OCI-LY3 (cell line): ENCODE data around the gene CDRT15L2.
"Not testable (repeated sequence)": the region's sequence is repeated elsewhere in the genome, so short reads cannot be mapped to it uniquely, and the experiment has no call there.

Experiments used
- H2AFZ ChIP-seq: fragments of 200-600, 300-600 bp; shearing (Covaris generic); 2 replicates; pipeline ENCODE4 v1.6.0; 2014; ENCODE audit warnings: antibody characterized with exemption, low read depth, low read length
- H3K27ac ChIP-seq: fragments of 200-600, 300-600 bp; sonication (generic); 2 replicates; pipeline ENCODE4 v1.5.1; 2014; ENCODE audit warnings: mild to moderate bottlenecking, low read length, moderate library complexity, mixed read lengths
- H3K27me3 ChIP-seq: fragments of 200-600, 300-600 bp; sonication (generic); 2 replicates; pipeline ENCODE4 v1.6.1; 2014; ENCODE audit warnings: low read depth, low read length, mixed read lengths
- H3K36me3 ChIP-seq: fragments of 200-600, 300-600 bp; sonication (generic); replicated peaks from 2 replicates; pipeline ENCODE3; 2014; ENCODE audit warnings: low read depth, low read length, mixed read lengths
- H3K4me1 ChIP-seq: fragments of 300-600, 200-600 bp; sonication (generic); 2 replicates; pipeline ENCODE4 v1.6.1; 2014; ENCODE audit warnings: low read length, mixed read lengths
- H3K4me2 ChIP-seq: fragments of 200-600, 300-600 bp; sonication (generic); 2 replicates; pipeline ENCODE4 v1.6.1; 2014; ENCODE audit warnings: low read length, mixed read lengths
- H3K4me3 ChIP-seq: fragments of 300-600, 200-600 bp; sonication (generic); 2 replicates; pipeline ENCODE4 v1.5.1; 2014; ENCODE audit warnings: antibody characterized with exemption, mild to moderate bottlenecking, low read length, moderate library complexity
- H3K79me2 ChIP-seq: fragments of 300-600, 200-600 bp; shearing (Covaris generic); 2 replicates; pipeline ENCODE4 v1.6.1; 2014; ENCODE audit warnings: mild to moderate bottlenecking, low read length, mixed read lengths
- H3K9ac ChIP-seq: fragments of 300-600, 200-600 bp; shearing (Covaris generic); 2 replicates; pipeline ENCODE4 v1.6.0; 2014; ENCODE audit warnings: mild to moderate bottlenecking, low read length, moderate library complexity
- H3K9me3 ChIP-seq: fragments of 200-600, 300-600 bp; shearing (Covaris generic); 2 replicates; pipeline ENCODE4 v1.6.1; 2014; ENCODE audit warnings: low read length, mixed read lengths; ENCODE audit not compliant: insufficient read depth
- H4K20me1 ChIP-seq: fragments of 200-600, 300-600 bp; sonication (generic); 2 replicates; pipeline ENCODE4 v1.6.1; 2016; ENCODE audit warnings: low read length, mixed read lengths; ENCODE audit not compliant: insufficient read depth
- CTCF ChIP-seq: fragments of 200-600, 300-600 bp; sonication (generic); IDR thresholded peaks from 2 replicates; pipeline ENCODE4 v1.5.1; 2014; ENCODE audit warnings: antibody characterized with exemption, low read length, low read depth
- EZH2phosphoT487 ChIP-seq: fragments of 200-600 bp; shearing (Covaris generic); IDR thresholded peaks from 2 replicates; pipeline ENCODE4 v1.6.1; 2018; ENCODE audit warnings: antibody characterized with exemption, mixed run types, low read depth

The CDRT15L2 gene

DNA sequence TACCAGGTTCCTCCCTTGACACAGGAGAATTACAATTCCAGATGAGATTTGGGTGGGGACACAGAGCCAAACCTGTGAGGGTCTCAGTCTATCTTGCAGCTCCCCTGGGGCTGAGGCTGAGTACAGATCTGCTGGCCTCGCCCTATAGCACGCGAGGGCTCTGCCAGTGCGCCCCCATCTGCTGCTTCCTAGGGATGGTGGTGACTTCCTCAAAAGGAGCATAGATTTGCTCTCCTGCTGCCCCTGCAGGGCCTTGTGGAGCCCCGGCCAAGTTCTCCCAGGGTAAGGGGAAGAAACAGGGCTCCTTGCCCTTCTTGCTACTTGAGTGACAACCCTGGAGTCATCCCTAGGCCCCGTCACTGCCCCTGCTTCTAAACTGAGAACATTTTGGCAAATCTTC lies 26.6 kb upstream of the CDRT15L2 start:
- not testable (repeated sequence) for H2AFZ ChIP-seq, H3K9ac ChIP-seq, H3K4me1 ChIP-seq, H3K4me2 ChIP-seq, H3K4me3 ChIP-seq, H3K27ac ChIP-seq, H3K36me3 ChIP-seq, H3K27me3 ChIP-seq, H3K79me2 ChIP-seq, H3K9me3 ChIP-seq, H4K20me1 ChIP-seq

GRCh38 chr17:20554728-20555127 lies 24.8 kb upstream of the CDRT15L2 start:
- not testable (repeated sequence) for H4K20me1 ChIP-seq, H3K27me3 ChIP-seq, H2AFZ ChIP-seq, H3K4me2 ChIP-seq, H3K79me2 ChIP-seq, H3K36me3 ChIP-seq, H3K4me1 ChIP-seq, H3K27ac ChIP-seq, H3K9me3 ChIP-seq, H3K4me3 ChIP-seq, H3K9ac ChIP-seq

- H2AFZ ChIP-seq, H3K27ac ChIP-seq, H3K9ac ChIP-seq, H4K20me1 ChIP-seq, H3K4me2 ChIP-seq, H3K4me3 ChIP-seq, H3K4me1 ChIP-seq, H3K36me3 ChIP-seq, H3K27me3 ChIP-seq, H3K9me3 ChIP-seq, H3K79me2 ChIP-seq: not testable (repeated sequence)
Observed at GRCh38 chr17:20555135-20556010, 24.2 kb upstream of the CDRT15L2 start.

DNA sequence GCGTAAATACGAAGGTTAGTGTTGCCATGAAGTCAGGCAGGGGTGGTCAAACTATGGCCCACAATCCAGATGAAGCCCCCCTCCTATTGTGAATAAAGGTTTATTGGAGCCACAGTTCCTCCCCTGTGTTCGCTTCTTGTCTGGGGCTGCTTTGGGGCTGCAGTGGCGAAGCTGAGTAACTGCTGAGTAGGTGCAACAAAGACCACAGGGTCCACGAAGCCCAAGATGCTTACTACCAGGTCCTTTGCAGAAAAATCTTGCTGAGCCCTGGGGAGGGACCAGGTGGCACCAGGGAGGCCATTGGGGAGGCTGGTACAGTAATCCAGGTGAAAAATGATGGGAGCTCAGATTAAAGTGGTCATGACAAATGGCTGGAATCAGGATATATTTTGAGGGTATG lies 21.4 kb upstream of the CDRT15L2 start:
- not testable (repeated sequence) for H2AFZ ChIP-seq, H3K4me3 ChIP-seq, H3K27ac ChIP-seq, H3K36me3 ChIP-seq, H3K4me1 ChIP-seq, H3K9me3 ChIP-seq, H3K27me3 ChIP-seq, H3K9ac ChIP-seq, H4K20me1 ChIP-seq, H3K4me2 ChIP-seq, H3K79me2 ChIP-seq

- not testable (repeated sequence) for H3K36me3 ChIP-seq, H2AFZ ChIP-seq, H3K4me1 ChIP-seq, H3K79me2 ChIP-seq, H3K27me3 ChIP-seq, H4K20me1 ChIP-seq, H3K9ac ChIP-seq, H3K27ac ChIP-seq, H3K4me3 ChIP-seq, H3K4me2 ChIP-seq, H3K9me3 ChIP-seq
Observed at GRCh38 chr17:20559018-20559417, 20.5 kb upstream of the CDRT15L2 start.

DNA sequence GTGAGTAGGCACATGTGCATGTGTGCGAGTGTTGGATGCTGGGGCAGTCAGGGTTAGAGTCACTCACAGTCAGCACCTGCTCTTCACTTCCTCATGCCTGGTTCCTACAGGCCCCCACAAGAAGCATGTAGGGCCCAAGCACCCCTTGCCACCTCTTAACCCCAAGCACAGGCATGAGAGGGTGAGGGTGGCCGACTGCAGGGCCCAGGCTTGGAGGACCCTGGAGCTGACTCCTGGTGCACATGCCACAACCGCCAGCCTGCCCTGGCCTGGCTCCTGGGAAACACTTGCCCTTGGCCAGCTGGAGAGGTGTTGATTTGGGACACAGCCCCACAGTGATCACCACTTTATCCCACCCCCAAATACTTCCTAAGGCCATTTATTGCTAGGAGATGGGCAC lies 16.9 kb upstream of the CDRT15L2 start:
- no peak for TF ChIP-seq EZH2phosphoT487
- no peak for TF ChIP-seq CTCF
- Histone ChIP-seq H3K4me3 (no peak overlapping the region), H3K79me2 (no peaks in the 10 kb centered on the region), H2AFZ (no peak overlapping the region), H4K20me1 (no peaks in the 10 kb centered on the region), H3K9me3 (no peaks in the 10 kb centered on the region), H3K36me3 (no peaks in the 10 kb centered on the region), H3K9ac (no peak overlapping the region), H3K27ac (no peak overlapping the region), H3K27me3 (no peaks in the 10 kb centered on the region), H3K4me2 (no peak overlapping the region), H3K4me1 (no peaks in the 10 kb centered on the region)

DNA sequence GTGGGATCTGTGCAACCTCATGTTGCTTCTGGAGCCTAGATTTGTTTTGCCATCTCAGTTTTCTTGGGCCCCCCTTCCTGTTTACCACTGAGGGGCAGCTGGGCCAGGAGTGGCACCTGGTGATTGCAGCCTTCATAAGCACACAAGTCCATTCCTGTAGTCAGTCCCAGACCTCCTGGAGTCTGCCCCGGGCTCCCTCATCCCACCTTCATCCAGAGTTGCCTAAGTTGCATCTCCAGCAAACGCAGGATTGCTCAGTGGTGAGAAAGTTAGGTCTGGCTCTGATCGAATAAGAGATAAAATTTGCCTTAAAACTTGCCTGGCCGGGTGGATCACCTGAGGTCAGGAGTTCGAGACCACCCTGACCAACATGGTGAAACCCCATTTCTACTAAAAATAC lies 14.3 kb upstream of the CDRT15L2 start:
- not testable (repeated sequence) for H4K20me1 ChIP-seq, H3K4me2 ChIP-seq, H3K27ac ChIP-seq, H2AFZ ChIP-seq, H3K9me3 ChIP-seq, H3K79me2 ChIP-seq, H3K36me3 ChIP-seq, H3K4me1 ChIP-seq, H3K27me3 ChIP-seq, H3K9ac ChIP-seq, H3K4me3 ChIP-seq
